Smooth muscle cell of trachea (primary cell): ENCODE data around the gene MPZL3. TPM values are rescaled to one million over a fixed set of nuclear protein-coding genes. Genes with fewer than 3 reads are reported as not detected.

ENCODE experiments used
- total RNA-seq: library from RNA; depleted of rRNA; stranded (reverse); fragments of >200 nt; gene quantifications from 2 replicates; pipeline ENCODE4 v1.2.1, GENCODE V29; 2014

Gene MPZL3, protein sequence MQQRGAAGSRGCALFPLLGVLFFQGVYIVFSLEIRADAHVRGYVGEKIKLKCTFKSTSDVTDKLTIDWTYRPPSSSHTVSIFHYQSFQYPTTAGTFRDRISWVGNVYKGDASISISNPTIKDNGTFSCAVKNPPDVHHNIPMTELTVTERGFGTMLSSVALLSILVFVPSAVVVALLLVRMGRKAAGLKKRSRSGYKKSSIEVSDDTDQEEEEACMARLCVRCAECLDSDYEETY
- 0.17 and 0.29 TPM in 2 replicates for total RNA-seq

GRCh38 chr11:118251858-118252652, at the start of gene MPZL3:
MPZL3 (minus strand) TSS chr11:118252365; CDS start chr11:118252294, 71 bp downstream.

GRCh38 chr11:118263695-118264568, 11.8 kb upstream of the MPZL3 start, which contains the start of gene MPZL2:
MPZL2 (minus strand) TSS chr11:118264297; CDS start chr11:118264153, 144 bp downstream.

DNA sequence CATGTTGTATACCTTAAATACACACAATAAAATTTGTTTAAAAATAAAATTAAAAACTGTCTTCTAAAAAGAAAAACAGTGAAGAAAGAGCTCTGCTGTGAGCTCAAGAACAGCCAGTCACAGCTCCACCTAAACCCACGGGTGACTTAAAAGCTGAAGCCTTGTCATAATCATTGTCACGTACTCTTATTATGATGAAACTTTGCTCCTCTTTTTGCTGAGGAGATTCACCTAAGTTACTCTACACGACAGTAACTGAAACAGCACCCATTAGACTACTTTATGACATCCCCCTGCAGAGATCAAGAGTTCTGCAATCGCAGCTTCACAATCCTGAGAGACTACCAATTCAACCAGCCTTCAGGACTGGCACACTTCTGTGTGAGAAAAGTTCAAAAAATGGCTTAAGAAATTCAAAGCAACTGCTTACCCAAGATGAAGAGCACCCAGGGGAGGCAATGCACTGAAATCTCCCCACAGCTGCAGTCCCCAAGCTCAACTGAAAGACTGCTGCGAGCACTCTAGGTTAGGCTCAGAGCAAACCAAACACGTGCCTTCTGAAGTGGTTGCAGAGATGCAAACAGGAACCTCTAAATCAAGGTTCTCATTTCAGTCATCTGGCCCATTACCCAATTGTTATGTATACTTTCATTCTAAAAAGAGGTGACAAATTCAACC, 27.5 kb downstream of the MPZL3 start, which contains the start of gene JAML:
TSS of gene JAML (minus strand) at position 501 of the 678 bp plus-strand sequence. CDS start 10,145 bp downstream, outside the sequence.

Other genes starting within 250 kb of the MPZL3 start
- not detected in 2 replicates for gene TMPRSS4, start 175.3 kb downstream of the MPZL3 start, total RNA-seq
- not detected in 2 replicates for gene SMIM35, start 165.4 kb downstream of the MPZL3 start, total RNA-seq
- 0.44 and 0.83 TPM in 2 replicates for gene SCN4B, start 99.5 kb downstream of the MPZL3 start, total RNA-seq
- gene SCN2B, start 75.7 kb downstream of the MPZL3 start, total RNA-seq, result under 0.01 and 0.99 TPM in 2 replicates
- not detected in 2 replicates for gene JAML, start 27.4 kb downstream of the MPZL3 start, total RNA-seq
- 0.73 TPM in 1 of 2 replicates, not detected in the other for gene MPZL2, start 11.9 kb upstream of the MPZL3 start, total RNA-seq
- not detected in 2 replicates for gene CD3E, start 52.4 kb upstream of the MPZL3 start, total RNA-seq
- gene CD3D, start 90.3 kb upstream of the MPZL3 start, total RNA-seq, result not detected in 2 replicates
- not detected in 2 replicates for gene CD3G, start 92.0 kb upstream of the MPZL3 start, total RNA-seq
- gene UBE4A, start 107.2 kb upstream of the MPZL3 start, total RNA-seq, result 47.6 and 48.0 TPM in 2 replicates
- gene ATP5MG, start 149.2 kb upstream of the MPZL3 start, total RNA-seq, result 21.0 and 34.8 TPM in 2 replicates
- 30.3 and 48.0 TPM in 2 replicates for gene KMT2A, start 184.1 kb upstream of the MPZL3 start, total RNA-seq